HS-5 (cell line): ENCODE results near the gene SMAP2.

Experiments used
- DNase-seq: peaks from one replicate; pipeline ENCODE4 v3.0.0-alpha.2; 2012; ENCODE audit warnings: low read depth

Gene SMAP2

GRCh38 chr1:40390857-40391256, 17.3 kb downstream of the SMAP2 start:
- DNase-seq: no peak

DNA sequence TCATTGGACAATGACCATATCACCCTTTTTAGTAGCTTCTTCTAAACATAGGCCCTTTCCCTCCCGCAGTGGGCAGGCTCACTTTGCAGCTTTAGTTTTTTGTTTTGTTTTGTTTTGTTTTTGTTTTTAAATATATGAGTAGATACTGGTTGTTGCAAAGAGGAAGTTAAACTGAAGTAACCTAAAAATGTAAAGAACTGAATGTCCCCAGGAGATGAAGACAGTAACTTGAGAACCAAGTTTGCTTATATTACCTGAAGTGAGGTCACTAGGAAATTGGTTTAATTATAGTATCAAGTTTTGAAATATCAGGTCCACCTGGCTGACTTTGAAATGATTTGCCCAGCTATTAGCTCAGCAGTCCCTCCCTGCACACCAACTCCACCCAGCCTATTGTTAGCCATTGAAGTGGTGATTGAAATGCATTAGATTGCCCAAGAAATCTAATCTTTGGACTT, 18.2 kb downstream of the SMAP2 start:
- no peak for DNase-seq

GRCh38 chr1:40392221-40392620, 18.7 kb downstream of the SMAP2 start:
- DNase-seq: peak; percentile 69

GRCh38 chr1:40393173-40393572, 19.6 kb downstream of the SMAP2 start:
- DNase-seq: no peak

- DNase-seq: no peak
These were observed 21.1 kb downstream of the SMAP2 start for GRCh38 chr1:40394491-40395172.

GRCh38 chr1:40395190-40396175, 22.0 kb downstream of the SMAP2 start:
- DNase-seq: no peak

GRCh38 chr1:40396420-40396819, 22.9 kb downstream of the SMAP2 start:
- DNase-seq: no peak

DNA sequence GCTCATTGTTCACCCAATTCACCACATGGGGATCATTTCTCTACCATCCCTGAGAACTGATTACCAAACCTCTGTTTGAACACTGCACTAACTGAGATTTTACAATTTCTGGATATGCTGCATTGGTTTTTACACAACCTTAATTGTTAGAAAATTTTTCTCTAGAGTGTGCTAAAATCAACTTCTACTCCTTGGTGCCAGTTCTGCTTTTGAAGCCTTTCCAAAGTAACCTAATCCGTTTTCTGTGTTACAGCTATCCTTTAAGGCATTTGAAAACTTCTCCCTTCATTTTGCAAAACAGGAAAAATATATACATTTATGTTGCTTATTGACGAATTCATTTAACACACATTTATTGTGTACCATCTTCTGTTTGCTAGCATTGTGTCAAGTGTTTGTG, 23.7 kb downstream of the SMAP2 start:
- DNase-seq: no peak

DNA sequence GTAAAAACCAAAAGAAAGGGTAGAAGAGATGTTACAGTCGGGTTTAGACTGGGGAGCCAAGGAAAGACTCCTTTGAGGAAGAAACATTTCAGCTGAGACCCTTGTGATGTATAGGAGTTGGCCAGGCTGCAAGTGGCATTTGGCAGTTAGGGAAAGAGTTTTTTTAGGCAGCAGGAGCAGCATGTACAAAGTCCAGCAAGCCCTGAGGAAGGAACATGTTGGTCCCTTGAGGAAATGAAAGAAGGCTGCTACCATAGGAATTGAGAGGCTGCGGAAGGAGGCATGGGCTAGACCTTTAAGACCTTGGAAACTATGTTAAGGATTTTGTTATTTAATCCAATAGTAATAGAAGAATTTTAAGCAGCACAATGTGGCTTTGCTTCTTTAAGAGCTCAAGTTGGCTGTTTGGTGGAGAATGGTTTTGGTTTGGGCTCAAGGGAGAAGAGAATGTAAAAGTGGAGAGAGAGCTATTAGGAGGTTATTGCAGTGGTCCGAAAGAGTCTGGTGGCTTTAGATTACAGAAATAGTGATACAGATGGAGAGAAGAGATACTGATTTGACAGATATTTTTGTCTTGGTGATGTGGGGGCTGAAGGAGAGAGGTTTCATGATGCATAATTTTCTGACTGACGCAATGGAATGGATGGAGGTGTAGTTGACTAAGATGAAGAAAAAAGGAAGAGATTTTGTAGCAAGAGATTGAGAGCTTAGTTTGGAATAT, 26.6 kb downstream of the SMAP2 start:
- DNase-seq: no peak

DNA sequence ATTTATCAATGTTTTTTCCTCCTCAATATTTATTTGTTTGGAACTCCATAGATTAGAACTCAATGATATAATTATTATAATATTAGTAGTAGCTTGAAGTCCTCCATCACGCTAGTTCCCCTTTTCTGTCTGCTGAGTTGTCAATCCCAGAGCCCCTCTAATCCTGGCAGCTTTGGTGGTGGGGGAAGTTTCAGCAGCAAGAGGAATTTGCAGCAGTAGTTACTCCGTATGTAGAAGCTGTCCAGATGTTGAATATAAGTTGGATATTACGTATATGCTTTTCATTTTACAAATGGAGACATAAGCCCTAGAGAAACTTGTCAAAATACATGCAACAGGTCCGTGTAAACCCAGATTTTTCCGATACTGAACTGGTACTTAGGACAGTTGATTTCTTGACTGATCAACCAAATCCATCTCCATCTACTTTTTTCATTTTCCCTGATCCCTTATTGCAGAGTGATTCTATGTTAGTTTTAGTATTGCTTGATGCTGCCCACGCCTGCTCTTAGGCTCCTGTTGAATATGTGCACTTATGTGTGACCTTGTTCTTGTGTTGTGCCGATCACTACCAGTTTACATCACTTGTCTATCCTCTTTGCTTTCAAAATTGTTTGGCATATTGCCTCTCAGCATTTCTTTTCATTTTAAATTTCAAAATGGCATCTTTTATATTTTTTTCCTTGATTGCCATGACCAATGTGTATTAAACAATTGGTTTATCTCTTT, 28.1 kb downstream of the SMAP2 start:
- no peak for DNase-seq

DNA sequence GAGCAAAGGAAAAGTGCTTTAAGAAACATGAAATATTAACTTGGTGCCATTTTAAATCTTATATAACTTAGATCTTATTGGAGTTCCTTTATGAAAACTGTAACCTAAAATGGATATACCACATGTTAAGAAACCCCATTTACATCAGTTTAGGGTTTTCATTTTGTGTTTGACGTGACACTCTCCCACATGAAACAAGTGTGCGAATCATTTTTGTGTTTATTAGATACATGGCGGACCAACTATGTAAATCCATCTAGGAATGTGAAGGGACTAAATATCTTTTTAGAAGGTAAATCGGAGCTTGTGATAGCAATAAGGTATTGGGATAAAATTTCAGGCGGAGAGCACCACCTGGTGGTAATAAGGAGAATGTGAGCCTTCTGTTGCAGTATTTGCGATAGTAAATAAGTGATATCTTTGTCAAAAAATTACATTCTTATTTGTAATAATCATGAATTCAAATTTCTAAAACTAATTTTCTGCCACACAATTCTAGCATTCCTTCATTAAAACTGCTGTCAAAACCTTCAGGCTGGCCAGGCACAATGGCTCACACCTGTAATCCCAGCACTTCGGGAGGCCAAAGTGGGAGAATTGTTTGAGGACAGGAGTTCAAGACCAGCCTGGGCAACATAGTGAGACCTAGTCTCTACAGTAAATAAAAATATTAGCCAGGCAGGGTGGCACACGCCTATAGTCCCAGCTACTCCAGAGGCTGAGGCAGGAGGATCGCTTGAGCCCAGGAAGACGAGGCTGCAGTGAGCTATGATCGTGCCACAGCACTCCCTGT, 31.3 kb downstream of the SMAP2 start:
- DNase-seq: peak; percentile 23

DNA sequence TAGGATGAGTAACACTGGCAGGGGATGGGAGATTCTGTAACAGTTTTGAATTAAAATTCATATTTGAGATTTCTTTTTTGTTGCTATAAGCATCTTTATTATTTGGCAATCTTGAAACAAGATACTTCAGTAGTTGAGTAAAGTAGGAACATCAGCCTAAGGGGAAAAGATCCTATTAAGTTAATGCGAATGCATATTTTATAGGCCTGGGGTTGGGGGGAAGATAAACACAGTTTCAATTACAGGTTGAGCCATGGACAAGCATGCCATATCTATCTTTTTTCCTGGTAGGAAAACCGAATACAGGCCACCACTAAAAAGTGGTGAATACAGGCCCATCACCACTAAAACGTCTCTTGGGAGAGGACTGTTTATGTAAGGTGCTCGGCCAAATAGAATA, 32.3 kb downstream of the SMAP2 start:
- no peak for DNase-seq

GRCh38 chr1:40407453-40407852, 33.9 kb downstream of the SMAP2 start:
- DNase-seq: no peak

- no peak for DNase-seq
These were observed 35.9 kb downstream of the SMAP2 start for GRCh38 chr1:40409467-40409866.

- no peak for DNase-seq
These were observed 37.8 kb downstream of the SMAP2 start for GRCh38 chr1:40411294-40411693.

- no peak for DNase-seq
These were observed 38.3 kb downstream of the SMAP2 start for GRCh38 chr1:40411843-40412242.

DNA sequence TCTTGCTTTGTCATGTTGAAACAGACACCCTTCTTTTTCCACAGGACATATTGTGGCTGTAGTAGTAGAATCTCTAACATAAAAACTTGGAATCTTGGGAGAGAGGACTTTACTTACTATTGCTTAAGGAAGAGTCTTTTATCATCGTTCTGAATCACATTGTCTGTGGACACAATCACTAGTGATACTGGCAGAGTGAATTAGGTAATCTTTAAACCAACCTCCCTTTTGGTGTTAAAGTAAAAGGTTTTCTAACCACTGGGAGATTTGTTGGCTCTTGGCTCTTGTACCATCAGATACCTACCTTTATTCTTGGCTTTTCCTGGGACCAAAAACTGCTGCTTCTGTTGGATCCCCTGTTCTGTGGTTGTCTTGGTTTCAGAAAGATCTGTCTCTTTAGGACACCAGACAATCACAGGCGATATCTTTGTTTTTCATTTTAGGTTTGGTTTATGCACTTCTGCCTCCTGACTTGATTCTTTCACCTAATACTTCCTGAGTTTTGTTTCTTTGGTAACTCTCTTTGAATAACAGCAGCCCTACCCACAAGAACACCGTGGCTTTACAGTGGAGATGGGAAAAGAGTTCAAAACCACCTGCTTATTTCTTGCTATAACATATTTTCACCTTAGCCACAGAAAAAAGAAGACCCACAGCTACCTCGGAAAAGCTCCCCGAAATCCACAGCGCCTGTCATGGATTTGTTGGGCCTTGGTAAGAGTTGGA, 40.2 kb downstream of the SMAP2 start:
- DNase-seq: no peak

- no peak for DNase-seq
These were observed 40.8 kb downstream of the SMAP2 start for GRCh38 chr1:40414331-40414730.

DNA sequence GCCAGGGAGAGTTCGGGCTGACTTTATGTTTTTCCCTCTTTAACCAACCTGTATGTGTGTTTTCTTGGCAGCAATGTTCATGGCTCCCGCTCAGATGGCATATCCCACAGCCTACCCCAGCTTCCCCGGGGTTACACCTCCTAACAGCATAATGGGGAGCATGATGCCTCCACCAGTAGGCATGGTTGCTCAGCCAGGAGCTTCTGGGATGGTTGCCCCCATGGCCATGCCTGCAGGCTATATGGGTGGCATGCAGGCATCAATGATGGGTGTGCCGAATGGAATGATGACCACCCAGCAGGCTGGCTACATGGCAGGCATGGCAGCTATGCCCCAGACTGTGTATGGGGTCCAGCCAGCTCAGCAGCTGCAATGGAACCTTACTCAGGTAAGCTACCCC, 43.2 kb downstream of the SMAP2 start:
- DNase-seq: no peak
